ENCODE results near the gene ACAT2. TPM values are rescaled to one million over a fixed set of nuclear protein-coding genes. Genes with fewer than 3 reads are reported as not detected.
A peak's percentile ranks its signal among the peaks of the same experiment; 100 is the strongest.

The ACAT2 gene
- total and polyA plus RNA-seq, 2 donors (not counting 1 experiment from before 2014, with no cell fraction given): 6.5 to 31.1 TPM

GRCh38 chr6:159797554-159797953 is 35.7 kb downstream of the ACAT2 start:
- ATAC-seq (ENCODE audit: low read depth) (no peak), DNase-seq (no peak)
- Mint-ChIP-seq H3K4me1 (peaks cover 12% of the 10 kb centered on the region), H3K27ac (no peak overlapping the region), H3K4me3 (no peak overlapping the region), H3K9me3 (ENCODE audit: insufficient read depth) (no peaks in the 10 kb centered on the region), H3K27me3 (no peaks in the 10 kb centered on the region)
- no peak overlapping the region for H2AFZ ChIP-seq (ENCODE audit: insufficient read depth, low read depth, low read length, poor library complexity, severe bottlenecking)
- H3K9ac ChIP-seq (ENCODE audit: low read length): no peak overlapping the region
- peaks cover 25% of the 10 kb centered on the region for H4K20me1 ChIP-seq (ENCODE audit: control insufficient read depth, insufficient read depth, low read length, poor library complexity, severe bottlenecking)
- no CpG with 5 or more reads among the region's 1 CpG for WGBS (ENCODE audit: insufficient coverage)
- no peak overlapping the region for H3K27ac ChIP-seq (ENCODE audit: low read length in 2 of 2)
- peaks cover 37% of the 10 kb centered on the region for H3K79me2 ChIP-seq (ENCODE audit: control insufficient read depth, insufficient read depth, low read length)
- POLR2A ChIA-PET: no interaction called here
- H3K9me3 ChIP-seq (ENCODE audit: control extremely low read depth in 1 of 3, control insufficient read depth in 2 of 3, insufficient read depth in 1 of 3, low read length in 2 of 3): no peaks in the 10 kb centered on the region
- CTCF ChIA-PET: no interaction called here
- intact Hi-C loops (cut with micrococcal nuclease): no loop called here
- H3K27me3 ChIP-seq (replicated peaks in 1 of 4; ENCODE audit: control extremely low read depth in 1 of 4, control insufficient read depth in 3 of 4, insufficient read depth in 4 of 4, low read length in 3 of 4): no peaks in the 10 kb centered on the region
- H3K4me1 ChIP-seq (ENCODE audit: control insufficient read depth in 2 of 2, insufficient read depth in 2 of 2, low read length in 2 of 2): peaks cover 1 to 2% of the 10 kb centered on the region in 2 donors
- H3K36me3 ChIP-seq (replicated peaks in 1 of 2; ENCODE audit: control extremely low read depth in 1 of 2, control insufficient read depth in 1 of 2, extremely low read depth in 1 of 2, insufficient read depth in 2 of 2, low read length in 1 of 2): peaks cover 18 to 67% of the 10 kb centered on the region in 2 experiments
- no peak for TF ChIP-seq EZH2 (IDR thresholded peaks at IDR 0.05; ENCODE audit: borderline replicate concordance, insufficient read depth, low read depth, low read length, poor library complexity, severe bottlenecking)
- TF ChIP-seq CTCF (IDR thresholded peaks at IDR 0.05): no peak
- H3K4me3 ChIP-seq (ENCODE audit: control extremely low read depth in 1 of 5, extremely low read depth in 1 of 5, insufficient read depth in 1 of 5, low read depth in 2 of 5, low read length in 4 of 5): no peak overlapping the region
- H3K4me2 ChIP-seq (replicated peaks; ENCODE audit: low read depth, low read length, poor library complexity, severe bottlenecking): no peak overlapping the region

DNA sequence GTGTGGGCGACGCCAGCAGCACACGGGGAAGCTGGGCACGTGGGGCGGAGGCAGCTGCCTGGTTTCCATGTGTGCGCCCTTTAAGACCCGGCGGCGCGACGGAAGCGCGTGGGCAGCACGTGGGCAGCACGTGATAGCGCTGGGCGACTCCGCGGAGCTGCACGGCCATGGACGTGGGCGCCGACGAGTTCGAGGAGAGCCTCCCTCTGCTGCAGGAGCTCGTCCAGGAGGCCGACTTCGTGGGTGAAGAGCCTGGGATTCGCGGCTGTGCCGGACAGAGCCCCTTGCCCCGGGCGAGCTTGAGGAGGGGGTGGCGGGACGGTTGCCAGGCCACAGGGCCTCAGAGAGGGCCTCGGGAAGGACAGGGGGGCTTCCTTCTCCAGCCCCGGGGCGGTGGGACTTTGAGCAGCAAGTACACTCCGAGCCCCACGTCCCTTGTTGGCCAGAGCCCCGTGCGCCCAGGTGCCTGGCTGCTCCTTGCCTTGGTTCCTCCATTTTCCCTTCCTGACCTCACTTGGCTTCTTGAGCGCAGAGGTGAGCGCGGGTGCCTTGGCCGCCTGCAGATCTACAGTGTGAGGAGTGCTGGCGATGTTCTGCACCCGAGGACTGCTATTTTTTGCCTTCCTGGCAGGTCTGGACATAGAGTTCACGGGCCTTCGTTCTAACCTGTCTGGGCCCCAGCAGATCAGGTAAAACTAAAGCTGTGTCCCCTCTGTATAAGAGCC is 38.5 kb downstream of the ACAT2 start, which contains the start of gene PNLDC1:
PNLDC1 (plus strand) TSS at position 136 of the 725 bp plus-strand sequence; CDS start at position 168, 32 bp downstream.
- Histone ChIP-seq H3K36me3 (replicated peaks in 1 of 2; ENCODE audit: control extremely low read depth in 1 of 2, control insufficient read depth in 1 of 2, extremely low read depth in 1 of 2, insufficient read depth in 2 of 2, low read length in 1 of 2) (peaks cover 13 to 47% of the 10 kb centered on the region in 2 experiments), H3K27me3 (replicated peaks in 1 of 4; ENCODE audit: control extremely low read depth in 1 of 4, control insufficient read depth in 3 of 4, insufficient read depth in 4 of 4, low read length in 3 of 4) (no peaks in the 10 kb centered on the region), H3K4me3 (ENCODE audit: control extremely low read depth in 1 of 5, extremely low read depth in 1 of 5, insufficient read depth in 1 of 5, low read depth in 2 of 5, low read length in 4 of 5) (peak within 1 kb of the TSS in 1 of 5 experiments; percentile 11), H3K79me2 (ENCODE audit: control insufficient read depth, insufficient read depth, low read length) (peaks cover 16% of the 10 kb centered on the region), H3K4me1 (ENCODE audit: control insufficient read depth in 2 of 2, insufficient read depth in 2 of 2, low read length in 2 of 2) (no peaks in the 10 kb centered on the region), H4K20me1 (ENCODE audit: control insufficient read depth, insufficient read depth, low read length, poor library complexity, severe bottlenecking) (peaks cover 15% of the 10 kb centered on the region), H3K27ac (ENCODE audit: low read length in 2 of 2) (no peak within 1 kb of the TSS), H3K9ac (ENCODE audit: low read length) (no peak within 1 kb of the TSS), H3K9me3 (ENCODE audit: control extremely low read depth in 1 of 3, control insufficient read depth in 2 of 3, insufficient read depth in 1 of 3, low read length in 2 of 3) (no peaks in the 10 kb centered on the region), H3K4me2 (replicated peaks; ENCODE audit: low read depth, low read length, poor library complexity, severe bottlenecking) (no peak within 1 kb of the TSS), H2AFZ (ENCODE audit: insufficient read depth, low read depth, low read length, poor library complexity, severe bottlenecking) (no peak within 1 kb of the TSS)
- ChIA-PET POLR2A (no interaction called here), CTCF (no interaction called here)
- intact Hi-C loops (cut with micrococcal nuclease): no loop called here
- Mint-ChIP-seq H3K27me3 (no peaks in the 10 kb centered on the region), H3K9me3 (ENCODE audit: insufficient read depth) (no peaks in the 10 kb centered on the region), H3K27ac (no peak within 1 kb of the TSS), H3K4me1 (peaks cover 2% of the 10 kb centered on the region), H3K4me3 (no peak within 1 kb of the TSS)
- 97% methylated on average over 49 of the region's 50 CpGs for WGBS (ENCODE audit: insufficient coverage)
- ATAC-seq (ENCODE audit: low read depth): no peak
- no peak for DNase-seq
- TF ChIP-seq CTCF (IDR thresholded peaks at IDR 0.05): no peak
- TF ChIP-seq EZH2 (IDR thresholded peaks at IDR 0.05; ENCODE audit: borderline replicate concordance, insufficient read depth, low read depth, low read length, poor library complexity, severe bottlenecking): no peak
